Coronary artery (tissue), 2 donors: ENCODE measurements around the gene MRPL11.
A peak's percentile ranks its signal among the peaks of the same experiment; 100 is the strongest.

Experiments
- DNase-seq: peaks from one replicate; pipeline ENCODE4 v3.0.0-alpha.2; 2017; ENCODE audit warnings: low spot score
- H3K27ac ChIP-seq, 2 donors: fragments of 200-600 bp; sonication (generic); one replicate each; pipeline ENCODE4 v1.5.1; 2016 to 2019
- H3K4me3 ChIP-seq: fragments of 200-600 bp; sonication (generic); 2 replicates; pipeline ENCODE4 v1.5.1; 2016; ENCODE audit warnings: mild to moderate bottlenecking, moderate library complexity
- TF ChIP-seq, protein P1 (sequence below): fragments of 200-600 bp; sonication (generic); IDR thresholded peaks from one replicate; pipeline ENCODE4 v1.5.1; 2019; ENCODE audit warnings: antibody characterized with exemption

Gene MRPL11

DNA sequence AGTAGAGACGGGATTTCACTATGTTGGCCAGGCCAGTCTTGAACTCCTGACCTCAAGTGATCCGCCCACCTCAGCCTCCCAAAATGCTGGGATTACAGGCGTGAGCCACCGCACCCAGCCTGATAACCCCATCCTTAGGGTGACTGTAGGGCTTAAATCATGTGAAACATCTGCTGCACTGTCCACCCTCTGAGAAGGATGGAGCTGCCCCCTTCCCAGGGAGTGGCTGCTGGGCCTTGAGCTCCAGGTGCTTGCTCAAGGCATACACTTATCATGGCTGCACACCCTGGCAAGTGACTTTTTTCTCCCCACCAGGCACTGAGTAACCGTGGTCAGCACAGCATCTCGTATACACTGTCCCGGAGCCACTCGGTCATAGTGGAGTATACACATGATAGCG is 33.4 kb upstream of the MRPL11 start:
- Histone ChIP-seq H3K4me3 (no peak overlapping the region), H3K27ac (no peak overlapping the region)
- TF ChIP-seq, protein P1, sequence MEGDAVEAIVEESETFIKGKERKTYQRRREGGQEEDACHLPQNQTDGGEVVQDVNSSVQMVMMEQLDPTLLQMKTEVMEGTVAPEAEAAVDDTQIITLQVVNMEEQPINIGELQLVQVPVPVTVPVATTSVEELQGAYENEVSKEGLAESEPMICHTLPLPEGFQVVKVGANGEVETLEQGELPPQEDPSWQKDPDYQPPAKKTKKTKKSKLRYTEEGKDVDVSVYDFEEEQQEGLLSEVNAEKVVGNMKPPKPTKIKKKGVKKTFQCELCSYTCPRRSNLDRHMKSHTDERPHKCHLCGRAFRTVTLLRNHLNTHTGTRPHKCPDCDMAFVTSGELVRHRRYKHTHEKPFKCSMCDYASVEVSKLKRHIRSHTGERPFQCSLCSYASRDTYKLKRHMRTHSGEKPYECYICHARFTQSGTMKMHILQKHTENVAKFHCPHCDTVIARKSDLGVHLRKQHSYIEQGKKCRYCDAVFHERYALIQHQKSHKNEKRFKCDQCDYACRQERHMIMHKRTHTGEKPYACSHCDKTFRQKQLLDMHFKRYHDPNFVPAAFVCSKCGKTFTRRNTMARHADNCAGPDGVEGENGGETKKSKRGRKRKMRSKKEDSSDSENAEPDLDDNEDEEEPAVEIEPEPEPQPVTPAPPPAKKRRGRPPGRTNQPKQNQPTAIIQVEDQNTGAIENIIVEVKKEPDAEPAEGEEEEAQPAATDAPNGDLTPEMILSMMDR: no peak
- DNase-seq: no peak

DNA sequence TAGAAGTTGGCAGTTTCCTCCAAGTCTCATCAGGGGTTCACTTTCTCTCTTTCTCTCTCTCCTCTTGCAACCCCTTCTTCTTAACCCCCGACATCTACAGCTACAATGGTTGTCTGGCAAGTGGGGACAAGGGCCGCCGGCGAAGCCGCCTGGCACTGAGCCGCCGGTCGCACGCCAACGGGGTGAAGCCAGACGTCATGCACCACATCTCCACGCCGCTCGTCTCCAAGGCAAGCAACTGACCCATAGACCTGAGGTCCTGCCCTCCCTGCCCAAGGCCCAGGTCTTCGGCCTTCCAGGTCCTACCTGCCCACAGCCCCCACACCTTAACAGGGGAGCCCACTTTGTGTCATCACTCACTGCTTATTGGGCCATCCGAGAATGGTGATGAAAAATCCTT is 32.5 kb upstream of the MRPL11 start:
- TF ChIP-seq, protein P1: no peak
- H3K4me3 ChIP-seq: no peak overlapping the region
- H3K27ac ChIP-seq: no peak overlapping the region
- no peak for DNase-seq

DNA sequence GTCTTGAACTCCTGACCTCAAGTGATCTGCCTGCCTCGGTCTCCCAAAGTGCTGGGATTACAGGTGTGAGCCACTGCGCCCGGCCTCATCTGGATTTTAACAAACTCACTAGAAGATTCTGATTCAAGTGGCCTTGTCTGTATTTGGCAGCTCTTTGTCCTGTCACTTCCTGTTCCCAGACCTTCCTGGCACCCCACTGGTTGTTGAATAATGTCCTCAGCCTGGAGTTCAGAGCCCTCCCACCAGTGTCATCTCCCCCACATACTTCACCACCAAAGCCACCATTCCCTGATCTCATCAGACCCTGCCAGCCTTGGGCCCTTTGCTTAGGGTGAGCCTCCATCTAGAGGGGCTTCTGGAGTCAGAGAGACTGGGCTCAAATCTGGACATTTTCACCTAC is 31.4 kb upstream of the MRPL11 start:
- TF ChIP-seq, protein P1: no peak
- Histone ChIP-seq H3K4me3 (no peak overlapping the region), H3K27ac (no peak overlapping the region)
- DNase-seq: no peak

DNA sequence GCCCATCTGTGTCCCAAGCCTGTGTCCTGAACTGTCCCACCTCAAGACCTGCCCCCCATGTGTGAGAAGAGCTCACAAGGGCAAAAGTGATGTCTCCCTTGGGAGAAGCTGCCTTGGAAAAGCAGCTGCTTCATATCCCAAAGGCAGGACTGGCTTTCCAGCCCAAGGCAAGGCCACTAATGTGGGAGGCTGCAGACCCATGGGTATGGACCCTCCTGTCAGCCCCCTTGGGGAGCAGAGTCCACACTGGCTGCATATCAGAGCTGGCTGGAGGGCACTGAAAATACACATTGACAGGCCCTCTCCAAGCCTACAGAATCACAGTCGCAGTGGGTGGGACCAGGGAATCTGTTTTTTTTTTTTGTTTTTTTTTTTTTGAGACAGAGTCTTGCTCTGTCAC is 30.8 kb upstream of the MRPL11 start:
- TF ChIP-seq, protein P1: no peak
- Histone ChIP-seq H3K27ac (no peak overlapping the region), H3K4me3 (no peak overlapping the region)
- DNase-seq: no peak

DNA sequence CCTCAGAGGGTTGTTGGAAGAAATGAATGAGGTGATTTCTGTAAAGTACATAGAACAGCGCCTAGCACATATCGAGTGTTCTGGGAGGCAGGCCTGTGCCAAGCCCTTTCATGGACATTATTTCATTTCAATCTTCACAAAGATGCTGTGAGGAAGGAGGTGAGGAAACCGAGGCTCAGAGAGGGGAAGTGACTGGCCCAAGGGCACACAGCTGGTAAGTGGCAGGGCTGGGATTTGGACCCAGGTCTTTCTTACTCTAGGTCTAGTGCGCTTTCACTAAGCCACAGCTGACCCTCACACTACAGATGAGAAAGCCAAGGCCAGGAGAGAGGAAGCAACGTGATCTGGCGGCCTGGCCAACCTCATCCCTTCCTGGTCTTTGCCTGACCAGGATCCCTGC is 30.0 kb upstream of the MRPL11 start:
- DNase-seq: no peak

DNA sequence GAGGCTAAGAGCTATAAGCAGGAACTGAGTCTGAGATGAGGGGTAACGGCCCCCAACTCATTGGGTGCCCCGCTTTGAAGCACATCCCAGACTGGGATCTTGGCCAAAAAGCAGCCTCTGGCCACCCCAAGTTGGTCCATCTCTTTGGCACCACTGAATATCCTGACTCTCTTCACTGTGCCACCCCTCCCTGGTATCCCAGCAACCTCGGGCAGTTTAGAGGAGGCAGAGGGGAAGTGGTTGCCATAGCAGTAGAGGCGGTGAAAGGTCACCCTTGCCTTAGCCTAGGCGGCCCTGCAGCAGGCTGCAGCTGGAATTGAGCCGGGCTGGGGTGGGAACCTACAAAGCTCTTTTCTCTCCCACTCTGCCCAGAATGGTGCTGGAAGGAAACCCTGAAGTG is 29.1 kb upstream of the MRPL11 start:
- H3K4me3 ChIP-seq: peak overlapping the region; percentile 87
- no peak overlapping the region for H3K27ac ChIP-seq
- TF ChIP-seq, protein P1: no peak
- DNase-seq: no peak

More for the DNA sequence above, 30.0 kb upstream of the MRPL11 start:
- Histone ChIP-seq H3K27ac (no peak overlapping the region), H3K4me3 (no peak overlapping the region)
- TF ChIP-seq, protein P1: no peak

DNA sequence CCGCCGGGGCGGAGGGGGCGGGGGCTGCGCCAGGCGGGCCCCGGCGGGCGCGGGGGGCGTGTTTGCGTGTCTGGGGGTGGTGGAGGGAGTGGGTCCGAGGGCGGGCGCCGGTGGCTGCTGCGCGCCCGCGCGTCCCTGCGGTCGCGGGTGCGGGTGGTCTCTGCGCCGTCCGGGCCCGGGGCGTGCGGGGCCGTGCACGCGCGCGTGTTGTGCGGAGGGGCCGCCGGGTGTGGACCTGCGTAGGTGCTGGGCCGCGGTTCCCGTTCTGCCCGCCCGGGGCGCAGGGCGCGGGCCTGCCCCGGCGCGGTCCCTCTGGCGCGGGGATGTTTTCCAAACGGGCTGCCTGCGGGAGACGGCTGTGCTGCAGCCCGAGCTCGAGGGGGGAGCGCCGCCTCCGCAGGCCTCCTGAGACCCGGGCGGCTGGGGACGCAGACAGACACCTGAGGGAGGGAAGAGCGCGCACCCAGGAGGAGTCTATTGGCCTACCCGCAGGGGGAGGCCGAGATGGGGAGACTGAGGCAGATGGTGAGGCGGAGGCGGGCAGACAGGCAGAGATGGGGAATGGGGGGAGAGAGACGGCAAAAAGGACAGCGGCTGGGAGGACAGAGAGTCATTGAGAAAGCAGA is 28.5 kb upstream of the MRPL11 start:
- peak overlapping the region in 1 of 2 donors; percentile 87 for H3K27ac ChIP-seq
- peak overlapping the region; percentile 87 for H3K4me3 ChIP-seq
- DNase-seq: no peak
- TF ChIP-seq, protein P1: no peak
